HepG2 (cell line): ENCODE measurements around the gene FBXL12. TPM values are rescaled to one million over a fixed set of nuclear protein-coding genes. Genes with fewer than 3 reads are reported as not detected.

ENCODE experiments used
- ARID3A ChIP-seq: IDR thresholded peaks from 2 replicates; pipeline ENCODE4 v1.6.1; 2012; ENCODE audit warnings: low read depth, low read length, improper control_type of control experiment
- ELK4 ChIP-seq: sonication (generic); formaldehyde crosslinking; IDR thresholded peaks from 2 replicates; pipeline ENCODE4 v1.9.0; 2021; ENCODE audit warnings: missing genetic modification reagents, borderline replicate concordance
- HDAC1 ChIP-seq: sonication (generic); formaldehyde crosslinking; IDR thresholded peaks from 2 replicates; pipeline ENCODE4 v1.5.1; 2020; ENCODE audit warnings: mild to moderate bottlenecking, missing genetic modification reagents
- KDM1A ChIP-seq: IDR thresholded peaks from 2 replicates; pipeline ENCODE4 v1.6.1; 2016; ENCODE audit warnings: missing compliant biosample characterization
- MEF2D ChIP-seq: sonication (generic); formaldehyde crosslinking; IDR thresholded peaks from 2 replicates; pipeline ENCODE4 v1.5.1; 2020; ENCODE audit warnings: mild to moderate bottlenecking, missing genetic modification reagents
- NCOA5 ChIP-seq: sonication (generic); formaldehyde crosslinking; IDR thresholded peaks from 2 replicates; pipeline ENCODE4 v1.4.0; 2020; ENCODE audit warnings: missing genetic modification reagents
- NFATC3 ChIP-seq: sonication (generic); formaldehyde crosslinking; IDR thresholded peaks from 2 replicates; pipeline ENCODE4 v1.5.1; 2020; ENCODE audit warnings: mild to moderate bottlenecking, missing genetic modification reagents
- NFYB ChIP-seq: sonication (generic); formaldehyde crosslinking; IDR thresholded peaks from 2 replicates; pipeline ENCODE4 v1.4.0; 2020; ENCODE audit warnings: missing genetic modification reagents
- SP4 ChIP-seq: sonication (generic); formaldehyde crosslinking; IDR thresholded peaks from 2 replicates; pipeline ENCODE4 v1.8.1; 2023; ENCODE audit warnings: mild to moderate bottlenecking, missing genetic modification reagents
- ZBTB21 ChIP-seq: sonication (generic); formaldehyde crosslinking; IDR thresholded peaks from 2 replicates; pipeline ENCODE4 v1.4.0; 2020; ENCODE audit warnings: missing genetic modification reagents
- ZBTB42 ChIP-seq: sonication (generic); formaldehyde crosslinking; IDR thresholded peaks from 2 replicates; pipeline ENCODE4 v1.5.0; 2020; ENCODE audit warnings: mild to moderate bottlenecking, missing genetic modification reagents
- ZFP41 ChIP-seq: sonication (generic); formaldehyde crosslinking; IDR thresholded peaks from 2 replicates; pipeline ENCODE4 v1.4.0; 2020; ENCODE audit warnings: mild to moderate bottlenecking, missing genetic modification reagents, borderline replicate concordance
- ZMYM3 ChIP-seq: sonication (generic); formaldehyde crosslinking; IDR thresholded peaks from 2 replicates; pipeline ENCODE4 v1.5.1; 2020; ENCODE audit warnings: mild to moderate bottlenecking, missing genetic modification reagents
- ZNF24 ChIP-seq: fragments of 450-650 bp; IDR thresholded peaks from 2 replicates; pipeline ENCODE4 v1.6.1; 2017; ENCODE audit warnings: antibody characterized with exemption, mild to moderate bottlenecking
- ZNF292 ChIP-seq: sonication (generic); formaldehyde crosslinking; IDR thresholded peaks from 2 replicates; pipeline ENCODE4 v1.8.1; 2022; ENCODE audit warnings: mild to moderate bottlenecking, low read depth, missing genetic modification reagents, borderline replicate concordance
- ZNF362 ChIP-seq: sonication (generic); formaldehyde crosslinking; IDR thresholded peaks from 2 replicates; pipeline ENCODE4 v1.4.0; 2020; ENCODE audit warnings: missing genetic modification reagents, mild to moderate bottlenecking, borderline replicate concordance
- ZNF558 ChIP-seq: sonication (generic); formaldehyde crosslinking; IDR thresholded peaks from 2 replicates; pipeline ENCODE4 v1.9.0; 2022; ENCODE audit warnings: mild to moderate bottlenecking, missing genetic modification reagents, borderline replicate concordance
- ZNF713 ChIP-seq: sonication (generic); formaldehyde crosslinking; IDR thresholded peaks from 2 replicates; pipeline ENCODE4 v1.4.0; 2020; ENCODE audit warnings: mild to moderate bottlenecking, missing genetic modification reagents
- ZNF782 ChIP-seq: sonication (generic); formaldehyde crosslinking; IDR thresholded peaks from 2 replicates; pipeline ENCODE4 v1.4.0; 2020; ENCODE audit warnings: missing genetic modification reagents, mild to moderate bottlenecking, borderline replicate concordance
- ZNF816 ChIP-seq: sonication (generic); formaldehyde crosslinking; IDR thresholded peaks from 2 replicates; pipeline ENCODE4 v1.8.0; 2022; ENCODE audit warnings: missing genetic modification reagents, mild to moderate bottlenecking, borderline replicate concordance
- ZSCAN12 ChIP-seq: sonication (generic); formaldehyde crosslinking; IDR thresholded peaks from 2 replicates; pipeline ENCODE4 v1.9.0; 2021; ENCODE audit warnings: mild to moderate bottlenecking, missing genetic modification reagents
- polyA plus RNA-seq, 8 experiments: library from polyadenylated mRNA; depleted of rRNA in 3 of 8; stranded (reverse) in 7 of 8; unstranded in 1 of 8; fragments of >200 nt; fragmentation: Illumina TruSeq in 4 of 8; extraction: Trizol in 4 of 8; gene quantifications; 2 replicates each; pipeline versions ENCODE4 v1.2.1 to v1.2.3, GENCODE V29; 2011 to 2016; ENCODE audit warnings: low read depth in 4 of 8, missing spikeins in 1 of 8, mixed read lengths in 1 of 8; ENCODE audit not compliant: insufficient read depth in 1 of 8
- total RNA-seq, 5 experiments: library from RNA; depleted of rRNA; stranded (reverse); fragments of >200 nt; fragmentation: Illumina TruSeq; extraction: Trizol; gene quantifications; 2 replicates each; pipeline ENCODE4 v1.2.3, GENCODE V29; 2016; ENCODE audit warnings: low read depth in 1 of 5
- TF ChIP-seq, protein P1 (sequence below): sonication (generic); formaldehyde crosslinking; IDR thresholded peaks from 2 replicates; pipeline ENCODE4 v1.5.0; 2020; ENCODE audit warnings: missing genetic modification reagents
- TF ChIP-seq, protein P2 (sequence below): IDR thresholded peaks from 2 replicates; pipeline ENCODE4 v1.6.1; 2016

Gene FBXL12
- total and polyA plus RNA-seq, 2 of the 13 experiments (the other 11 are each of a cell fraction or from before 2014, with no cell fraction given) = 20.4 to 23.1 TPM

- TF ChIP-seq, protein P1, sequence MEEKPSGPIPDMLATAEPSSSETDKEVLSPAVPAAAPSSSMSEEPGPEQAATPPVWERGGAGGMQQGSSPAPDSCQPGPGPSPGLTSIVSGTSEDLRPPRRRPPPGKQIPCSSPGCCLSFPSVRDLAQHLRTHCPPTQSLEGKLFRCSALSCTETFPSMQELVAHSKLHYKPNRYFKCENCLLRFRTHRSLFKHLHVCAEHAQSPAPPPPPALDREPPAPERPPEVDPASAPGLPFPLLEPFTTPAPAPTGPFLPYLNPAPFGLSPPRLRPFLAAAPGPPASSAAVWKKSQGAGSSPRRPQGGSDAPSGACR (CRISPR knock-in tag) = peak; percentile 57; the same call in 1 of the 2 replicates
- TF ChIP-seq ELK4 (CRISPR knock-in tag) (no peak), KDM1A (CRISPR knock-in tag) (0 out of 2 replicates have a peak, but pooled peaks have one; percentile 9), ZNF713 (CRISPR knock-in tag) (no peak), ZNF816 (CRISPR knock-in tag) (no peak), NCOA5 (CRISPR knock-in tag) (no peak), ZNF24 (no peak), ZSCAN12 (CRISPR knock-in tag) (no peak), ZBTB21 (peak; percentile 60; the same call in 1 of the 2 replicates), MEF2D (CRISPR knock-in tag) (peak; percentile 60; the same call in 1 of the 2 replicates), ZNF558 (CRISPR knock-in tag) (no peak; the same call in 1 of the 2 replicates), ZNF782 (CRISPR knock-in tag) (peak; percentile 71; the same call in 1 of the 2 replicates), ZNF362 (CRISPR knock-in tag) (peak; percentile 43; the same call in 1 of the 2 replicates), NFATC3 (CRISPR knock-in tag) (no peak), ZBTB42 (CRISPR knock-in tag) (no peak; the same call in 1 of the 2 replicates), ZMYM3 (no peak; the same call in 1 of the 2 replicates), ARID3A (no peak), SP4 (peak; percentile 90), ZNF292 (0 out of 2 replicates have a peak, but pooled peaks have one; percentile 20), HDAC1 (CRISPR knock-in tag) (peak; percentile 74), ZFP41 (CRISPR knock-in tag) (0 out of 2 replicates have a peak, but pooled peaks have one; percentile 23), NFYB (CRISPR knock-in tag) (no peak)
- TF ChIP-seq, protein P2, sequence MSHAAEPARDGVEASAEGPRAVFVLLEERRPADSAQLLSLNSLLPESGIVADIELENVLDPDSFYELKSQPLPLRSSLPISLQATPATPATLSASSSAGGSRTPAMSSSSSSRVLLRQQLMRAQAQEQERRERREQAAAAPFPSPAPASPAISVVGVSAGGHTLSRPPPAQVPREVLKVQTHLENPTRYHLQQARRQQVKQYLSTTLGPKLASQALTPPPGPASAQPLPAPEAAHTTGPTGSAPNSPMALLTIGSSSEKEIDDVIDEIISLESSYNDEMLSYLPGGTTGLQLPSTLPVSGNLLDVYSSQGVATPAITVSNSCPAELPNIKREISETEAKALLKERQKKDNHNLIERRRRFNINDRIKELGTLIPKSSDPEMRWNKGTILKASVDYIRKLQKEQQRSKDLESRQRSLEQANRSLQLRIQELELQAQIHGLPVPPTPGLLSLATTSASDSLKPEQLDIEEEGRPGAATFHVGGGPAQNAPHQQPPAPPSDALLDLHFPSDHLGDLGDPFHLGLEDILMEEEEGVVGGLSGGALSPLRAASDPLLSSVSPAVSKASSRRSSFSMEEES (CRISPR knock-in tag) = peak; percentile 65
These were observed 50.4 kb downstream of the FBXL12 start, which contains the start of gene ZNF846 (continued) for GRCh38 chr19:9768175-9769112.
